CD4-positive, alpha-beta T cell treated with Interleukin-4 for 1 hour (primary cell): ENCODE measurements around the gene PARD3B.

Experiments
- DNase-seq, 2 donors: peaks; one replicate each; pipeline ENCODE4 v3.0.0-alpha.2; 2020 to 2022

The PARD3B gene

DNA sequence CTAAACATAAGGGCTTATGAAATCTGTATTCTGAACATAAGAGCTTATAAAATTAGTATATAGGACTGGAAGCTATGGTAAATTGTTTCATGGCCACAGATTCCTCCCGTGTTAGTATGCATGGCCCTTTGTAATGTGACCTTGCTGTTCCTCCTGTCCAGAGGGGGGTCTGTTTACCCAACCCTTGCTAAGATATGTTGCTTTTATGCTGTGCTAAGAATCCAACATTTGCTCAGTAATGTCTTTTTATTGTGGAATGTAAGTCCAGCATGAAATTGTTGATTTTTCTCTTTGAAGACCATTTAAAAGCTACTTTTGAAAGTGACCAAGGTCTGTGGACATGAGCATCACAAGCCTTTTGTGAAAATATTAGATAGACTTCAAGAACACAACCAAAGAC, 485.4 kb downstream of the PARD3B start:
- DNase-seq, result no peak

DNA sequence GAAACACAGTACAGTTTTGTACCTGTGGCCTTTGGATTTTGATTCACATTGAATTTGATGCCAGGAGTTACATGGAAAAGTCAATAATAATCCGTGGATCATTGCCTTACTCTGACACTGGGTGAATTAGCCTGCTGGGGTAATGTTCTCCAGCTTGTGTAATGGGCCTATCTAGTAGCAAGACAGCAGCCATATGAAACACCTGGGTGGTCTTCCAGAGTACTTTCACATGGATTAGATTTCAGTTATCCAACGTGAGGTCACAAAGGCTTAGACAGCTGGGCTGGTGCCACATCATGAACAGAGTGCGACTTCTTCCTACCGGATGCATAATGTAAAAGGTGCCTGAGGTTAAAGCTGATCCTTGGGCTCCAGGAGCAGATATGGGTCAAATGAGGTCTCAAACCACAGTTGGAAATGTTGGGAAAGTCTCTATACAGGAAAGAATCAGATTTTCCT, 486.8 kb downstream of the PARD3B start:
- no peak for DNase-seq

DNA sequence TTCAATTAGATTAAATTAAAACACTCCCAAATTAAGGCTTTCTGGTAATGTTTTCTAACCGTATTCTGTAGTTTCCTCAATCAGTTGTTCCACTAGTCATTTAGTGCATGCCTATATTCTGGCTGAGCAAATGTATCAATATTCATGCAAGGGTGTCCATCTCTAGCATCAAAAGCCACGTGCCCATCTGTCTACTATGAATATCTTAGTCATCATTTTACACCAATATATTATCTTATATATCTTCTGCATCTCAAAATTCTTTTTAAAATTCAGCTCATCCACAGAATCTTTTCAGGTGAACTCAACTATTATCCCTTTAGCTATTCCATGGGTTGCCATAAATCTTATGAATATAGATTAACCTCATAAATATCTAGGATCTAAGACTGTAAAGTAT, 488.2 kb downstream of the PARD3B start:
- no peak for DNase-seq

DNA sequence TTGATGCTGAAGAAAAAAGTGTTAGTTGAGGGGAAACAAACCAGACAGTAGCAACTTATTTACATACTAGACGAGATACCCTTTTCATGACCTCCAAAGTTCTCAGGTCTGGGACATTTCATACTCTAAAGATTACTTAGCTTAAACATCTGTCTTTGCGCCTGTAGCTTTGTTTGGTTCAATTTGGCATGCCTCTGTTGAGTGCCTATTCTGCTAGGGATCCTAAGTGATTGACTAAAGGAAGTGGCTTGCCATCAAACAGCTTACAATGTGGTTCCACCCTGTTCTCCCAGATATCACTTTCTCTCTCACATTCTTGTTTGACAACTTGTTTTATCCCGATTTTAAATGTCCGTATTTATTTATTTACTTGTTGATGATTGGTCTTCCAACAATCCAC, 488.8 kb downstream of the PARD3B start:
- DNase-seq, result no peak

DNA sequence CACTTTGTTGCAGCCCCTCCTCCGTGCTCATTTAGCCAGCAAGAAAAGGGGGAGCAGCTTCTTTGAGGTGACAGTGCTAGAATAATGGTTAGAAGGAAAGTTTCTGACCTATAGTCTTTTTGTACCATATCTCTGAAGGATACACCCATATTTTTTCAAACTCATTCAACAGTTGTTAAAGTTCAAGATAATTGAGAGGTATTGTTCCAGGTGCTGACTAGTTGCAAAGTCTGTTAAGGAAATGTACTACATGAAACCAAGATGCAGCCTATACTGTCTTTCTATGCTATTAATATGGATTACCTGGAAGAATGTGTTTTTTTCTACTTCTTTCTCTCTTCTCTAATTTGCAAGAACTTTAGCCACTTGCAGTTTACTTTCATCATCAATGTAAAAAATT, 495.0 kb downstream of the PARD3B start:
- no peak for DNase-seq

DNA sequence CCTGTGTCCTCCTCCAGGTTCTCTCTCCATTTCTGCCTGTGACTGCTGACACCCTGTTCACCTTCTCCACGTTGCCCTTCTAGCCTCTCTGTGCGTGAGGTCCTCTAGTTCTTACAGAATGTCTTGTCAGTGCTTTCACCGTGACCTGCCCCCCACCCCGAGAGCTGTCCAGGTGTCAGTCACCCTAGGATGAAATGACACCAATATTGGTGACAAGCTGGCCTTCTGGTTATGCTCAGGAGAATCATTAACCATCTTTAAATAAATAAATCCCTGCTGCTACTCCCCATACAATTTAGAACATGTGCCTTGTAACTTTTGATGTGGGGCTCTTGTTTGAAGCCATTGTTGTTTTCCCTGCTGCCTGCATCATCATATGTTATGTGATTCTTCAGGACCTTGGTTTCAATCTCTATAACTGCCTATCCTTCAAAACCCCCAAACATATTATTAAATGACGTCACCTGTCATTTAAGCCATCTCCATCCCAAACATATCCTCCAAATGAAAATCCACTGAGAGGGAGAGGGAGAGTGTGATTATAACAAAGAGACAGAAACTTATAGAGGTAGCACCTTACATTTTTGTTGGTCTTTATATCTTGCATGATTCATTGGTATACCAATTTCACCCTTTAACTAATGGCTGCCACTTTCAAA, 496.3 kb downstream of the PARD3B start:
- DNase-seq, result no peak

DNA sequence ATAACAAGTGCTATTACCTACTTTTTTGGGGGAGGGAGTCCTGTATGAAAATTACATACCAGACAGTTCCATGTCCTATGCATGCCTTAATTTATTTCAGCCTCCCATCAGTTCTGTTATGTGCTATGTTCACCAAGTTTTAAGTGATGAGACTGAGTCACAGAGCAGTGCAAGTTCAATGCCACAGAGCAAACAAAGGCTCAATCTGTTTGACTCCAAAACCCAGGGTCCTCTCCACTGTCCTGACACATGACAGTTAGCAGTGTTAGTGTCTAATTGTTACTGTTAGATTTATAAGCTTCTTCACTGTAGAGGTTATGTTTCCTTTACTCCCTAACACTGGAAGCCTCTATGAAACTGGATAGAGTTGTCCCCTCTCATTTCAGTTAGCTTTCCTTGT, 498.0 kb downstream of the PARD3B start:
- DNase-seq, result no peak

DNA sequence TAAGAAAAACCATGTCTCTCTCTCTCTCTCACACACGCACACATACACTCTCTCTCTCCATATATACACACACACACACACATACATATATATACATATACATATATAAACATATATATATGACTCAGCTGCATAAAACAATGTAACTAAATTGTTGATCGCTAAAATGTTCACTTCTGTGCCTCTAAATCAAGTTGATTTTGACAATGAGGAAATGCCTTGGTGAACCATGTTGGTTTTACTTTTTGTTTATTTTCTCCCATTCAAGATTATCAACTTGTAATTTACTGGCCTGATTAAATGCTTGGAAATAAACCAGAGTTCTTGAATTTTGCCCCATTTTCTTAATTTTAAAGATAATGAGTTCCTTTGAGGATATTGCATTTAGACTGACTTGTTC, 500.4 kb downstream of the PARD3B start:
- DNase-seq, result no peak

DNA sequence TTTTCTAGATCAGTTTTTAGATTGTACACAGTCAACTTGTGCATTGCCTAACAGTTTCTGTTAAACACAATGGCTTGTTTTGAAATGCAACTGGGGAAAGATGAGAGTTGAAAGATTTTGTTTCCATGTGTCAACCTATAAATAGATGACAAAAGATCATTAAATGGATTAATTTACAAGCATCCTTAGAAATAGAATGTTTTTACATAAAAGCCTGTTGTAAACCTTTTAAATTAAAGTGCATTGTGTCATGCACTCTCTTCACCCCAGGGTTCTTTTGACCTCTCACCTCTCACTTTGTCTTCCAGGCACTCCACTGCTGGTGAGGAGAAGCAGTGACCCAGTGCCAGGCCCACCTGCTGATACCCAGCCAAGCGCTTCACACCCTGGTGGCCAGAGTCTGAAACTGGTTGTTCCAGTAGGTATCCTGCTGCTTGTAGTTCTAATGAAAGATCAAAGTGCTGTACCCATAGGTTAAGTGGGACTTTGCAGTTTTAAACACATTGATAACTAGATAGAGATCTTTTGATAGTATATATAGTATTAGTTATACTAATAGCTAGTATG, 502.1 kb downstream of the PARD3B start:
- no peak for DNase-seq

DNA sequence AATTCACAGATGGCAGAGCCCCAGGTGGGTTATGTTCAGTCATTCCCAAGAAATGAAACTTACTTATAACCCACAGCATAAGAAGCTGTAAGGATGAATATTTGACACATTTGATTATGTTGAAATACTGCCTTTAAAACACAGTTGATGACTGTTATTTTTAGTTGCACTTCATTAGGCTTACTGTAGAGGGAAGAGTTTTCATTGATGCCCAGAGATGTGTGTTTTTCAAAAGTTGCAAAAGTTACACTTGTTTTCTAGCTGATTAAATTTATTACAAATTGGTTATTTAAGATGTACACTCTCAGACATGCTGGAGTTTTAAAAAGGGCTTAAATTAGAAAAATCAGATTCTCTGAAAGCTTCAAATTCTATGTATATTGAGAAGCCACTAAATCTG, 506.1 kb downstream of the PARD3B start:
- DNase-seq, result no peak

DNA sequence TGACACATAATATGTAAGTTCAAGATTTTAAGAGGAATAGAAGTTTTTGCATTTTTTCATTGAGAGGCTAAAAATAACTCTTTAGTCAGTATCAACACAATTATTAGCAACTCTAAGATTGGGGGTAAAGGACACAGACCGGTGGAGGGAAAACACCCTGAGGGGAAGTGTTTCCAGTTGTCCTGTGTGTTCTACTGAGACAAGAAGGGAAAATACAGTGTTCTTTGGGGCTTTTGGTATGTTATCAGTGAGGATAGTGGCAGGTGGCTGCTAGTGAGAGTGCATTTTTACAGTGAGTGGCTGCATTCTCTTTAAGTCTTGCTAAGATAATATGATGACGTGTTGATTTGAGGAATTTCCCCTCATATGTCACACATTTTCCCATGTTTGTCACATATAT, 507.5 kb downstream of the PARD3B start:
- DNase-seq, result no peak

DNA sequence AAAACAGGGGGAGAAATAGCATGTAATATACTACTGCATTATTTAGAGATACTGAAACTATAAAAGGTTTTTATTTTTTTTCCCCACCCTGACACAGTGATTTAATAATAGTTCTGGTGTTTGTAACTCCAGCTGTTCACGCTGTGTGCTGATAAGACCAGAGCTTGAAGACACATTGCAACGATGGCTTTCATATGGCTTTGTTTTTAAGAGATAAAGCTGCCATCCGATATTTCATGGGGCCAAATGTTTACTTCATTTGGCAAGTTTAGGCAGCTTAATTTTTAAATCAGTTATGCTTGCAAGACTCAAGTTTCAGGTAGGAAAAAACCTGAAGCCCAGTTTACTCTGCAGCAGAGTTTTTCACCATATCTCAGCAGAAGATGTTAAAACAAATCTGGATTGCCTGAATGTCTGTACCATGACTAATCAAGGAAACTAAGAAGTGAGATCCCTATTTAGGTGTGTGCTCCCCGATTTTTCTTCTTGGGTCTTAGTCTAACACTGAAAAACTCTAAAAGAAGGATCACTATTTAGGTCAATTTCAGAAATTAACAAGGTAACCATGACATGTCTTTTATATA, 508.6 kb downstream of the PARD3B start:
- DNase-seq, result no peak

DNA sequence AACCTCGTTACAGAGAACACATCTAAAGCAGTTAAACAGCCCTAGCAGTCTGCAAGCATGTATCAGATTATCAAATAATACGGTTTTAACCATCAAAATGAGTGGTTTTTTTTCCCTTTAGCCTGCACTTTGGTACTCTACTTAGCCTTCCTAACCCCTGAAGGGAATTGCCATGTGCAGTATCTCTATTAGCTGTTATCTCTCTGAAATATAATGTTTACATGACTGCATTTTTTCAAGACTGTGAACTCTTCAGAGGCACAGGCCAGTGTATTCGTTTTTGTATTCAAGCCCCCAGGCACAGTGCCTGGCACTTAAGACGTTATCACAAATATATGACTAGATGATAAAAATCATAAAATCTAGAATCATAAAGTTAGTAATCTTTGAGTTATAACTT, 509.5 kb downstream of the PARD3B start:
- no peak for DNase-seq

DNA sequence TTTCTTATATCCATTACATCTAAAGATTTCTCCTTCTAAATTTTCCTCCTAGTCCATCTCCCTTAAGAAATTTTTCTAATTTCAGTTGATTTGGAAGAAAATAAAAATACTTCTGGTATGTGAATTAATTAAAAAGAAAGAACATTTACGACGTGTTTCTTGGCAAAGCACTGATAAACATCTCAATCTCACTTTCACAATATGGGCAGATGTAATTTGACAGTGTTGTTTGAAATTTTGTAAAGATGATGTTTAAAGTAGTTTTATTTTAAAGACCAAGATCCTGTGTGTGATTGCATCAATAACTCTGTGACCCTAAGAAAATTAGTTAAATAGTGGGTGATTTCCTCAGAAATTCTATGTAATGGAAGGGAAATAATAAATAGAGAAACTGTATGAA, 510.0 kb downstream of the PARD3B start:
- no peak for DNase-seq

DNA sequence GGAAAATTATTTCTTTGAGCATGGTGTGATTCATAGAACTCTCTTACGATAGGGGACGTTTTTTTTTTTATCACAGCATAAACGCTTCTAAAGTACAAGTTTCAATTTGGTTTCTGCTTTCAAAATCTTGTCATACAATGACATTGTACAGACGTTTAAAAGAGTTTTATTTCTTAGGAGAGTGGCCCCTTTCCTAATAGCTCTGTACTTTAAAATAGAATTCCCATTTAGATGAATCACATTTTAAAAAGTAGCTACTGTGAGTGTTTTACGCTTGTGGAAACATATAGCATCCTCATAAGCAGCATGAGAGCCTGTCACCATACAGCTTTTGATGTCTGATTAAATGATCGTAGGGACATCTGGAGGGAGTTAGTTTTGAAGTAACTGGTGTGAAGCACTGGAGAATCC, 510.9 kb downstream of the PARD3B start:
- no peak for DNase-seq

DNA sequence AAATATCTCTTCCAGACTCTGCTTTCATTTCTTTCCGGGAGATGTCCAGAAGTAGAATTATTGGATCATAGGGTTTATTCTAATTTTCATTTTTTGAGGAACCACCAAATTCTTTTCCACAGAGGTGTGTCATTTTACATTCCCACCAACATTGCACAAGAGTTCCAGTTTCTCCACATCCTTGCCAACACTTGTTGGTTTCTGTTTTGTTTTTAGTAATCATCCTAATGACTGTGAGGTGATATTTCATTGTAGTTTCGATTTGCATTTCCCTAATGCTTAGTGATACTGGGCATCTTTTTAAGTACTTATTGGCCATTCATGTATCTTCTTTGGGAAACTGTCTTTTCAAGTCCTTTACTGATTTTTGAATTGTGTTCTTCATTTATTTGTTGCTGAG, 513.1 kb downstream of the PARD3B start:
- DNase-seq, result no peak

DNA sequence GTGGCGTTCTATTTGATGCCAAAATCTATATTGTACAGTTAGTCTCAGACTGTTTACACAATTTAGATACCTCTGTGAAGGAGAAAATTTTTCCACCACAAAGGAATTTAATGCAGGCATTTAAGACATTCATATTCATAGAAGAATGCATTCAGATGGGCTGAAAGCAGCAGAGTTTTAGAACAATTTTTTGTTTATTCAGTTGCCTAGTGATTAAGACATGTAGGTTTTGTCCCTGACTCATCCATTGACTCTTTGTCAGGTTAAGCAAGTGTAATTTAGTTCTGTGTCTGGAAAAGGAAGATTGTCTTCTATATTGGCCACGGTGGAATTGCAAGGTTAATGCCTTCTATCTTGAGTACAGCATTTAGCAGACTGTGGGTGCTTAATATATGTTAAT, 515.0 kb downstream of the PARD3B start:
- DNase-seq, result no peak

DNA sequence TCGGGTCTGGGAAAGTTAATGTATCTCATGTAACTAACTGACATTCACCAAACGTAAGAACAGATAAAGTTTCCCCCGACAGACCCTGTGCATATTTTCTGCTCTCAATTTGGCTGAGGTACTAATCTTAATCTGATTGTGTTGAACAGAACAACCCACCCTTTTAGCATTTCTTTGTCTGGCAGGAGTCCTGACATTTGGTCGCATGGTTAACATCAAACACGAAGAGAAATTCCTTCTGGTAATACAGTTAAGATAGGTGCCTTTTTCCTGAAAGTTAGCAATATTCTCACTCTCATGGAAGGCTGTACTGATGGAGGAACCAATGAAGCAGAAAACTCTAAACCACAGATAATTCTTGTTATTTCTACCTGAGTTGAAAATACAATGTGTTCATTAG, 520.8 kb downstream of the PARD3B start:
- DNase-seq, result no peak

DNA sequence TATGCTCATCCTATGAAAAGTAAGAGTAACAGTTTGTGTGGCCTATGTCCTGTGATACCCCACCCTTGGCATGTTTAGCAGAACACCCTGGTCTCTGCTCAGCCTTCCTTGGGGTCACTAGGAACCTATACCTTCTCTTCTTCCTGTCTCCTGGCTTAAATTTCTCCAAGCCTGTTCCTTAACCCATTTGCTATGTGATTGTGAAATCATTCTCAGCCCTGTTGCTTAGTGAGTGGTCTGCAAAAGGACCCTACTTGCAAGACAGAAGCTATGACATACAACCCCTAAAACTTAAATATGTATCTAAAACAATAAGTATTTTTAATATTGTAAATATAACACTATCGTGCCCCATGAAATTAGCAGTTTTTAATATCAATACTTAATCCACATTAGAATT, 524.7 kb downstream of the PARD3B start:
- no peak for DNase-seq

DNA sequence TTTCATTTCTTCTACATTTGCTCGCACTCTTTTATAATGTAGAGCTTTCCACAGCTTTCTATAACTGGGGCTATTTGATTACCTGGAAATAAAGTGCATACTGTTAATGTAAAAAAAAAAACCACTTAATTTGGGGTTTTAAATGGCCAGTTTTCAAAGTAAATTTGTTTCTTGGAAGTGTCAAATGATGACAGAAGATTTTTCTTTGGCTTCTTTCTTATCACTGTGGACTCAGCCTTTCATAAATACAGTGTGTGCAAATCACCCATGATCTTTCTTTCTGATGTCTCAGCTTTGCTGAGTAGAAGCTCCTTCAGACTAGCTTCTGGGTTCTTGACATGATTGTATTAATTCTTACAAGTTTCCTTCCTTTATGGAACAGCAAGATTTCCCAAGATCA, 525.6 kb downstream of the PARD3B start:
- no peak for DNase-seq

DNA sequence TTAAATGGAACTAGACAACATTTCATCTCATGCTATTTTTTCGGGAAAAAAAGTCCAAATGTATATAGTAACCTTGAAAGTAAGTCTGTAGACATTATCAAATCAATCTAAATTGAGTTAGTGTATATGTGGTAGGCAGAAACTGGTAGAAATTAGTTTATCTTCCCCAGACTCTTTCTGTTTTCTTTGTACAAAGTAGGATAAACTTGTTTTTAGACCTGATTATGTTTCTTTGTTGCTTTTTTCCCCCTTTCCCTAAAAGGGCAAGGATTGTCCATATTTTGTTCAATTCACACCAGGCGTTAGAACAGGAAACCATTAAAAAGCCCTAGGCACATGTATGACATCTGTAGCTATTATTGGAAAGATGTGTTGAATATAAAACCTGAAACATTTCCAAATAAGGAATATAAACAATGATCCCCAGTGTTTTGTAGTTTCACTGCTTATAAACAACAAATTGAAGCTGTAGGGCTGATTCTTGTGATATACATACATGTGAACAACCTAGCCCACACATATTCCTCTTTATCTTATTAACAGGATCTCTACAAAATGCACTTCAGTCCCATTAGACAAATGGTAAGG, 528.3 kb downstream of the PARD3B start:
- DNase-seq, result no peak

DNA sequence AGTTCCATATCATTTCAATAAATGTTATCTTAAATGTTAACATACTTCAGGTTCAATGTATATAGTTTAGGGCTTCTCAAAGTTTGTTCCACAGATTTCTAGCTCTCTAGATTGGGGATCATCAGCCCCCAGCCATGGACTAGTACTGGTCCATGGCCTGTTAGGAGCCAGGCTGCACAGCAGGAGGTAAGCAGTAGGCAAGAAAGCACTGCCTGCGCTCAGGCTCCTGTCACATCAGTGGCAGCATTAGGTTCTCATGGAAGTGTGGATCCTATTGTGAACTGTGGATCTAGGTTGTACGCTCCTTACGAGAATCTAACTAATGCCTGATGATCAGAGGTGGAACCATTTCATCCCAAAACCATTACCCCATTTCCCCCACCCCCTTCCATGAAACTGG, 531.1 kb downstream of the PARD3B start:
- no peak for DNase-seq

DNA sequence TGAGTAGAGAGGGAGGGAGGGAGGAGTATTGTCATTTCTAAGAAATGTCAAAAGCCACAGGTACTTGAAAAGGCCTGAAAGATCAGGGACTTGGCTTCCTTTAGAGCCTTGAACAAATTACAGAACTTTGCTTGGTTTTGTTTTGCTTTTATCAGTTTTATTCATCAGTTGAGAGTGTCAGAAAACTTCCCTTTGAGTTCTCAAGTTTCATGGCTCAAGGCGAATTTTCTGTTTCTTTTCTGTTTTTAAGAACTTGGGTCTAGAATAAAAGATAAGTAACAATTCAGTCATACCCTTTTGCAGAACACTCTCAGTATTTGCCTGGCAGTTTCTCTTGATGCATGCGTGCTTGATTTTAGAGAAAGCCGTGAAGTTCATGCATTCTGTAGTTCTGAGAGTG, 531.9 kb downstream of the PARD3B start:
- peak in 1 of 2 donors; percentile 69 for DNase-seq

DNA sequence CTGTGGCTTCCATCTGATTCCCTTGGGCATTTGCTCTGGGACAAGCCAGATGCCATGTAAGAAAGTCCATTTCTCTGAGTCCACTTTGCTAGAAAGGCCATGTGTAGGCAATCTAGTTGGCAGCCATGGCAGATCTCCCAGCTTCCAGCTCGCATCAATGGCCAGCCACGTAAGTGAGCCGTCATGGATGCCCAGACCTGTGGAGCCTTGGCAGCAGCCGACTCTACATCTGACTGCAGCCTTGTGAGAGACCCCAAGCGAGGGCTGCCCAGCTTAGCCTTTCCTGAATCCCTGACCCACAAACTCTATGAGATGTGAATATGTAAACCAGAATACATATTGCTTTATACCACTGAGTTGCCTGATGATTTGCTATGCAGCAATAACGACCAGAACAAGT, 533.5 kb downstream of the PARD3B start:
- DNase-seq, result no peak

DNA sequence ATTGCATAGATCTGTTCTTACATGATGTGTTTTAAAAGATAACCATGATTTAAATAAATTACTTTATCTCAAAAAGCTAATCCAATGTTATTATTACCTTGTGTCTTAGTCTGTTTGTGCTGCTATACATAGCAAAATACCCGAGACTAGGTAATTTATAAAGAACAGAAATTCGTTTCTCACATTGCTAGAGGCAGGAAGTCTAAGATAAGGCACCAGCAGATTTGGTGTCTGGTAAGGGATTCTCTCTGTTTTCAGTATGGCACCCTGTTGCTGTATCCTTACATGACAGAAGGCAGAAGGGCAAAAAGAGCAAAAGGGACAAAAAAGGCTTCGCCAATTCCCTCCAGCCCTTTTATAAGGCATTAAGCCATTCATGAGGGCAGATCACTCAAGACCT, 533.9 kb downstream of the PARD3B start:
- no peak for DNase-seq
